Neural crest cell (in vitro differentiated cells): ENCODE data around the gene MRAS. TPM values are rescaled to one million over a fixed set of nuclear protein-coding genes. Genes with fewer than 3 reads are reported as not detected.
A peak's percentile ranks its signal among the peaks of the same experiment; 100 is the strongest.

Experiments used
- DNase-seq: peaks from one replicate; pipeline ENCODE4 v3.0.0; 2021; ENCODE audit warnings: low read depth, mixed read lengths, low spot score
- H3K27ac Mint-ChIP-seq: one replicate; pipeline ENCODE4 v1.8.0; 2021; ENCODE audit warnings: mild to moderate bottlenecking, mixed read lengths; ENCODE audit not compliant: unreplicated experiment
- H3K27me3 Mint-ChIP-seq: 2 replicates; pipeline ENCODE4 v1.8.0; 2021; ENCODE audit warnings: low read depth, mild to moderate bottlenecking, mixed read lengths
- H3K36me3 Mint-ChIP-seq: 2 replicates; pipeline ENCODE4 v1.8.0; 2021; ENCODE audit warnings: low read depth, mild to moderate bottlenecking, mixed read lengths
- H3K4me1 Mint-ChIP-seq: 2 replicates; pipeline ENCODE4 v1.8.0; 2021; ENCODE audit warnings: mixed read lengths
- H3K4me3 Mint-ChIP-seq: one replicate; pipeline ENCODE4 v1.8.0; 2021; ENCODE audit warnings: mild to moderate bottlenecking, mixed read lengths
- H3K9me3 Mint-ChIP-seq: 2 replicates; pipeline ENCODE4 v1.8.0; 2021; ENCODE audit warnings: mixed read lengths
- CTCF ChIP-seq: fragments of 200-600 bp; sonication (generic); conservative IDR thresholded peaks from 2 replicates; pipeline ENCODE4 v1.5.0; 2021; ENCODE audit warnings: antibody characterized with exemption, mild to moderate bottlenecking
- total RNA-seq: library from RNA; stranded (reverse); gene quantifications from 2 replicates; pipeline ENCODE4 v1.2.1, GENCODE V29; 2021

Gene MRAS
- total RNA-seq, 1 donor from 2014 or later: 27.0 TPM

- H3K36me3 Mint-ChIP-seq: peaks cover 6% of the 10 kb centered on the region
These were observed 30.0 kb downstream of the MRAS start for GRCh38 chr3:138378331-138378730.

GRCh38 chr3:138378990-138379389 lies 30.6 kb downstream of the MRAS start:
- no peak for DNase-seq
- Mint-ChIP-seq H3K4me3 (no peak overlapping the region), H3K36me3 (peaks cover 3% of the 10 kb centered on the region), H3K27ac (no peak overlapping the region), H3K27me3 (no peaks in the 10 kb centered on the region), H3K9me3 (no peaks in the 10 kb centered on the region), H3K4me1 (peaks cover 10% of the 10 kb centered on the region)
- no peak for TF ChIP-seq CTCF

More at GRCh38 chr3:138378331-138378730, 30.0 kb downstream of the MRAS start:
- Mint-ChIP-seq H3K9me3 (no peaks in the 10 kb centered on the region), H3K4me1 (peaks cover 10% of the 10 kb centered on the region), H3K4me3 (no peak overlapping the region), H3K27ac (no peak overlapping the region), H3K27me3 (no peaks in the 10 kb centered on the region)
- DNase-seq: no peak
- no peak for TF ChIP-seq CTCF

- no peak for DNase-seq
- H3K9me3 Mint-ChIP-seq: peaks cover 3% of the 10 kb centered on the region
- H3K27ac Mint-ChIP-seq: peak overlapping the region; percentile 96
- no peak for TF ChIP-seq CTCF
- peaks cover 15% of the 10 kb centered on the region for H3K4me1 Mint-ChIP-seq
- H3K4me3 Mint-ChIP-seq: no peak overlapping the region
- no peaks in the 10 kb centered on the region for H3K27me3 Mint-ChIP-seq
- H3K36me3 Mint-ChIP-seq: peaks cover 3% of the 10 kb centered on the region
These were observed 33.1 kb downstream of the MRAS start for GRCh38 chr3:138381413-138381901.

- H3K4me3 Mint-ChIP-seq: no peak overlapping the region
- H3K27ac Mint-ChIP-seq: peak overlapping the region; percentile 96
- H3K4me1 Mint-ChIP-seq: peaks cover 15% of the 10 kb centered on the region
- DNase-seq: no peak
- peaks cover 3% of the 10 kb centered on the region for H3K36me3 Mint-ChIP-seq
- no peaks in the 10 kb centered on the region for H3K27me3 Mint-ChIP-seq
- TF ChIP-seq CTCF: no peak
- H3K9me3 Mint-ChIP-seq: peaks cover 3% of the 10 kb centered on the region
These were observed 33.8 kb downstream of the MRAS start for GRCh38 chr3:138381950-138382715.

GRCh38 chr3:138383715-138384465 lies 35.5 kb downstream of the MRAS start:
- peaks cover 3% of the 10 kb centered on the region for H3K9me3 Mint-ChIP-seq
- H3K4me1 Mint-ChIP-seq: peaks cover 15% of the 10 kb centered on the region
- H3K4me3 Mint-ChIP-seq: no peak overlapping the region
- TF ChIP-seq CTCF: no peak
- DNase-seq: no peak
- H3K27ac Mint-ChIP-seq: no peak overlapping the region
- no peaks in the 10 kb centered on the region for H3K27me3 Mint-ChIP-seq
- peaks cover 3% of the 10 kb centered on the region for H3K36me3 Mint-ChIP-seq
